Left cardiac atrium (tissue), 4 donors: Measurements from ENCODE around the gene LRRC61. TPM values are rescaled to one million over a fixed set of nuclear protein-coding genes. Genes with fewer than 3 reads are reported as not detected.

Experiments used
- ATAC-seq, 2 donors: fragments of 200-7000 bp; cut with Tn5 transposase; one replicate each; pipeline ENCODE4 v1.9.1; 2020; ENCODE audit warnings: mild to moderate bottlenecking in 2 of 2, moderate library complexity in 2 of 2
- DNase-seq: peaks from one replicate; pipeline ENCODE4 v3.0.0-alpha.2; 2020
- intact Hi-C, 2 donors: fragments of 100-400 bp; cut with DNase I; formaldehyde crosslinking; loops; one replicate each; pipeline versions ENCODE4 v1.14.1 to v1.15.1; 2022 to 2023
- total RNA-seq, 2 donors: library from RNA; stranded (reverse); fragmentation: NEBNext Ultra II Directional; extraction: Animal tissue kit (Norgen Biotek cat#: 25700); gene quantifications; one replicate each; pipeline ENCODE4 v1.2.1, GENCODE V29; 2021
- donor health status: DM: no; HTN: yes; CAD: no.
- donor health status: DM: no; HTN: yes; CAD: no; lungs with severe emphysema.
- donor health status: DM: yes; HTN: yes; CAD: no.
- donor health status: Dilated cardiomyopathy.

Gene LRRC61
- total RNA-seq, 2 donors from 2014 or later = 4.3 to 5.7 TPM

DNA sequence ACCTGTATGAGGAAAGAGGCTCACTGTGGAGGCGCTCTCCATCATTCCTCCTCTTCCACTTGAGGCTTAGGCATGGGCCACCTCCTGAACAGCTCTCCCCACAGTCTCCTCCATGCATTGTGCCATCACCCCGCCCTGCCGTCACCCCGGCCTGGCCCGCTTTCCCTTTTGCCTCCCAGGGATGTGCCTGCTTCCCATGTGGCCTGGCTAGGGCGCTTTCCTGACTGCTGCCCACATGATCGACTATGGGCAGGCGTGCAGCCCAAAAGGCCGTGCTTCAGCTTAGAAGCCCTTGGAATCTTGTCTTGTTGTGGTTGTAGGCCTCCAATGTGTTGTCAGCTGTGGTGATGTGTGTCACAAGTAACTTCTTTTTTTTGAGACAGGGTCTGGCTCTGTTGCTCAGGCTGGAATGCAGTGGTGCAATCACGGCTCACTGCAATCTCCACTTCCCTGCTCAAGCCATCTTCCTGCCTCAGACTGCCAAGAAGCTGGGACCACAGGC lies 2.0 kb downstream of the LRRC61 start:
- ATAC-seq = peak in 1 of 2 donors; percentile 53
- intact Hi-C loops = no loop called here
- peak; percentile 33 for DNase-seq

DNA sequence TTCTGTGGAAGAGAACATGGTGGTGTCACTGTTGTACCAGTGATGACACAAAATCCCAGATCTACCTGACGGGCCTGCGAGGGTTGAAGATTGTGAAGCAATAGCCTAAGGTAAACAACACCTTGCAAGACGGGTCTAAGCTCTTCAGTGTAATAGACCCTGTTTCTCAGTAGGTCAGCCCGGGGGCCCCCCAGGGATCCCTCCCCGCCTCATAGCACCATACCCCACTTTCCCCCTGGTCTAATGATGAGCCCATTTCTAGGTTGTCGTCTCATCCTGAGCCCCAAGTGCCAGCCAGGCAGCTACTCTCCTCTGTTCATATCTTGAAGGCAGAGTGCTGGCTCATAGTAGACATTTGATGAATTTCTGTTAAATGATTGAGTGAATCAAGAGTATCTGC lies 2.7 kb downstream of the LRRC61 start:
- ATAC-seq = no peak
- intact Hi-C loops = no loop called here
- no peak for DNase-seq

DNA sequence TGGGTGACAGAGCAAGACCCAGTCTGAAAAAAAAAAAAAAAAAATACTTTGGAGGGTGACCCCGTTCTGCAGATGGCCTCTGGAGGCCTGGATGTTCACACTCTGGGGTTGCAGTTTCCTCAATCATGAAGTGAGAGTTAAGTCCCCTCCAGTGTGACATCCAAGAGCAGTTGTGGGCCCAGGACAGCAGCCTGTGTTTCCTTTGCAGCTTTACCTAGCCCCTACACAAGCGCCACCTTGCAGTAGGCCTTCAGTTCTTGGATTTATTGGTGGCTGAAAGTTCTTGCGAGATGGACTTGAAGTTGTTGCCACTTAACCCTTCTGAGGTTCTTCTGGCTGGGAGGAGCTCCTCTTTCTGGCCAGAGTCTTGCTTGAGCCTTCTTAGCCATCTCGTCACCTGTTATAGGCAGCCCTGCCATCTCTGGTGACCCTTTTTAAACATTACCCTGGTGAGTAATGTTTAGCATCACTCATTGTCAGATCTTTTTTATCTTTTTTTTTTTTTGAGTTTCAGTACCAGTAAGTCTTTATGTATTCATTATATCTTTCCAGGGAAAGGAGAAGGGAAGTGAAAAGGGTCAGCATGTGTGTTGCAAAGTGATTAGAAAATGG lies 3.6 kb downstream of the LRRC61 start:
- DNase-seq (no peak), ATAC-seq (no peak)
- intact Hi-C loops = no loop called here

- DNase-seq = no peak
- no peak for ATAC-seq
- intact Hi-C loops = no loop called here
Measured at GRCh38 chr7:150327308-150327707, 4.2 kb downstream of the LRRC61 start.

GRCh38 chr7:150329331-150330120 lies 6.4 kb downstream of the LRRC61 start:
- intact Hi-C loops = no loop called here

DNA sequence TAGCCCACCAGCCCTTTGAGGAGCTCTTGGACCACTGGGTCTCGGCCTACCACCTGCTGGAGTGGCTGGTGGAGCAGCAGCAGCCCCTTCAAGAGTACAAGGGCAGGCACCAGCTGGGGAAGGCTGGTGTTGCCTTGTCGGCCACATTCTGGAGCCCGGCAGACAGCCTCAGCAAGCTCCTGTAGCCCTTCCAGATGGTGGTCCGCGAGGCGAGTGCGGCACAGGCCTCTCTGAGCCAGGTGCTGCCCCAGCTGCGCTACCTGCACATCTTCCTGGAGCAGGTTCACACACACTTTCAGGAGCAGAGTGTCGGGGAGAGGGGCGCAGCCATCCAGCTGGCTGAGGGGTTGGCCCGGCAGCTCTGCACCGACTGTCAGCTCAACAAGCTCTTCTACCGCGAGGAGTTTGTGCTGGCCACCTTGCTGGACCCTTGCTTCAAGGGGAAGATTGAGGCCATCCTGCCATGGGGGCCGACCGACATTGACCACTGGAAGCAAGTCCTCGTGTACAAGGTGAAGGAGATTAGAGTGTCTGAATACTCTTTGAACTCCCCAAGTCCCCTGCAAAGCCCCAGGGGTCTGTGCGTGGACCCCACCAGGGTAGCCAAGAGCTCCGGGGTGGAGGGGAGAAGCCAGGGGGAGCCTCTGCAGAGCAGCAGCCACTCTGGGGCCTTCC lies 7.2 kb downstream of the LRRC61 start:
- DNase-seq (no peak), ATAC-seq (no peak)
- intact Hi-C loops = no loop called here

More at GRCh38 chr7:150329331-150330120, 6.4 kb downstream of the LRRC61 start:
- DNase-seq = no peak
- ATAC-seq = peak in 1 of 2 donors; percentile 48

DNA sequence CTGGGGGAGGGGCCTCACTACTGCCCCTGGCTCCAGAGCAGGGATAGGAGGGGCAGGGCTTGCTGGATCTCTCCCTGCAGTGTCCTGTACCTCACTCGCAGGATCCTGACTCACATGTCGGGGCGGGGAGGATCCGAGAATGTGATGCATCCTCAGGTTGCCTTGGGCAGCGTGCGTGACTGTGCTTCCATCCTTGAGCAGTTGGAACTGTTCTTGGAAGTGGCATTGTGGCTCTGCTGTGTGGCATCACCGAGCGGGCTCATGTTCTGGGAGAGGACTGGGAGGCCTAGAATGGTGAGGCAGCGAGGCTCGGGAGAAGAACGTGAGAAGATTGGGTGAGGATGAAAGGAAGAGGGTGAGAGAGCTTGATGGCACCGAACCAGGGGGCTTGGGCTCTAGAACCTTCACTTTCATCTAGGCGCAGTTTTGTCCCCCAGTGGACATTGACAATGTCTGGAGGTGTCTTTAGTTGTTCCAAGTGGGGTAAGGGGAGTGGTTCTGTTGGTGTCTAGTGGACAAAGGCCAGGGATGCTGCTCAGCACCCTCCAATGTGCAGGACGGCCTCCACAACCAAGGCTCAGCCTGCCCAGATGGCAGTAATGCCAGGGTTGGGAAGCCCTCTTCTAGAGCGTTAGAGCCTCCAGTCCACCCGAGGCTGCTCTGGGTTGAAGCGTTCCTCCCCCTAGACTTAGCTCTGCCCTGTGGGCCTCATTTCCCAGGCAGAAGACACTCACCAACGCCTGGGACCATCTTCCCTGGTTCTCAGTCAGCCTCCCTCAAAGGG lies 9.9 kb downstream of the LRRC61 start:
- ATAC-seq (no peak), DNase-seq (no peak)
- intact Hi-C loops = no loop called here

DNA sequence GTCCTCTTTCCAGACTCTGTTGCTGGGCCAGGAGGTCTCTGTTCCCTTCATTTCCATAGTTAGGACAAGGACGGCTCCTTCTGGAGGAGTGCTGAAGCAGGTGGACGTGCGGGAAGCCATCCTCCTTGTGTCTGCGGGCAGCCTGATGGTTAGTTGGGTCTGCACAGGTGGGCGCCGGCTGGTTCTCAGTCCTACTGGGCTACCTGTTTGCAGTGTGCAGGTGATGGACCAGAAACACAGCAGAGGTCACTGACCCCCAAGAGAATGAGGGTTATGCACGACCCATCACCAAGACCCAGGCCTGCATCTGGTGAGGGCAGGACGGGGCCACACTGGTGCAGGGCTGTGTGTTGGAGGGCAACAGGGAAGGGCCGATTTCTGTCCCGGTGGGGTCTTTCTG lies 10.5 kb downstream of the LRRC61 start:
- intact Hi-C loops = no loop called here
- no peak for DNase-seq
- no peak for ATAC-seq

GRCh38 chr7:150334108-150334507 lies 11.0 kb downstream of the LRRC61 start:
- ATAC-seq (no peak), DNase-seq (no peak)
- intact Hi-C loops = no loop called here

- DNase-seq (no peak), ATAC-seq (peak; percentile 4 to 38)
- intact Hi-C loops = no loop called here
Measured at GRCh38 chr7:150335108-150335773, 12.1 kb downstream of the LRRC61 start.

DNA sequence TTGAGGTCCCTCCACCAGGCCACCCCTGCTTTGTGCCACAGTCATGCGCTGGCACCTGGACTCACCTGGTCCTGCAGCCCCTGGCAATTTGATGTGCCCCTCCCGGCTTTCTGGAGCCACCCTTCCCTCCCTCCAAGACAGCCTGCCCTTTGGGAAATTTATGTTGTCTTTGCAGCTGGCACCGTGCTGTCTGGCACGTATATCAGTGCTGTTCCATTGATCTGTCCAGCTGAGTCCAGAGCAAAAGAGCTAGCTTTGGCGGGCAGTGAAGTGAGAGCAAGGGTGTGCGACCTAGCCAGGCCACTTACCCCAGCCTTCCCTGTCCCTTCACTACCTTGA lies 12.6 kb downstream of the LRRC61 start:
- intact Hi-C loops = no loop called here
- DNase-seq (no peak), ATAC-seq (no peak)

DNA sequence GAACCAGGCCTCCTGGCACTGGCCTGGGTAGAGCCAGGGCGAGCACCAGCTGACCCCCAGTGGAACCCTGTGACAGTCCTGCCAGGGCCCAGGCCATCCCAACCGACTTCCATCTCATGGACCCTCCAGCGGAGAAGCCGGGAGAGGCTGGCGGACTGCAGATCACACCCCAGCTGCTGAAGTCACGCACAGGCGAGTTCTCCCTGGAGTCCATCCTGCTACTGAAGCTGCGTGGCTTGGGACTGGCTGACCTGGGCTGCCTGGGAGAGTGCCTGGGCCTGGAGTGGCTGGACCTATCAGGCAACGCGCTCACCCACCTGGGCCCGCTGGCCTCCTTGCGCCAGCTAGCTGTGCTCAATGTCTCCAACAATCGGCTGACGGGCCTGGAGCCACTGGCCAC lies 13.6 kb downstream of the LRRC61 start:
- no peak for ATAC-seq
- no peak for DNase-seq
- intact Hi-C loops = no loop called here

DNA sequence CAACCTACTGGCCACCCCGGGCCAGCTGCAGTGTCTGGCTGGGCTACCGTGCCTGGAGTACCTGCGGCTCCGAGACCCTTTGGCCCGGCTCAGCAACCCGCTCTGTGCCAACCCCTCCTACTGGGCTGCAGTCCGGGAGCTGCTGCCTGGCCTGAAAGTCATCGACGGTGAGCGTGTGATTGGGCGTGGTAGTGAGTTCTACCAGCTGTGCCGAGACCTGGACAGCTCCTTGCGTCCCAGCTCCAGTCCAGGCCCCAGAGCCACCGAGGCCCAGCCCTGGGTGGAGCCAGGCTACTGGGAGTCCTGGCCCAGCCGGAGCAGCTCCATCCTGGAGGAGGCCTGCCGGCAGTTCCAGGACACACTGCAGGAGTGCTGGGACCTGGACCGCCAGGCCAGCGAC lies 14.0 kb downstream of the LRRC61 start:
- DNase-seq (no peak), ATAC-seq (no peak)
- intact Hi-C loops = no loop called here

- DNase-seq (no peak), ATAC-seq (no peak)
- intact Hi-C loops = no loop called here
Measured at GRCh38 chr7:150337659-150338081, 14.5 kb downstream of the LRRC61 start.

DNA sequence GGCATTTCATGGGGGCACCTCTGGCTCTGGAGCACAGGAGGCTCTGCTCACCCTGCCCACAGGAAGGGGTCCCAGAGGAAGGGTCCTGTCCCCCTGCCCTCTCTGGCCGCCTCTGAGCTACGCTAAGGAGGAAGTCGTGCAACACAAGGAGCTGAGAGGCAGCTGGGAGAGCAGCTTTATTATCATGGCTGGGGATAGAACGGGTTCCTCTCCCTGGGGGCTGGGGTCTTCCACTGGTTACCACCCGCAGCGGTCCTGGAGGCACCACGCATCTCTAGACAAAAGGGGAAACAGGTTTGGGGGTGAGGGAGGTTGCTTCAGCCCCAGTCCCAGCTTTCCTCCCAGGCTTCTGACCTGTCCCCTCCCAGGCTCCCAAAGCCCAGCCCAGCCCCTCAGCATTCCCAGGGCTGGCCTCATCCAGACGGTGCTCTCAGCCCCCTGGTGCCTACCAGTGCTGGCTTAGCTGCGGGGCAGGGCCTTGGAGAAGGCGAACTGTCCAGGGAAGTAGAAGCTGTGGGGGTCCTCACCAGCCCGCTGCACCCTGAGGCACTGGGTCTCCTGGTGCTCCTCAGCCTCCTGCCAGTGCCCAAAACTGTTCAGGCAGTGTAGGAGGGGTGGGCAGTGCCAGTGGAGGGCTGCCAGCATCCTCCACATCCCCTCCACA lies 15.1 kb downstream of the LRRC61 start:
- intact Hi-C loops = no loop called here
- DNase-seq (no peak), ATAC-seq (no peak)

- ATAC-seq (no peak), DNase-seq (no peak)
- intact Hi-C loops = no loop called here
Measured at GRCh38 chr7:150339409-150339809, 16.3 kb downstream of the LRRC61 start.

- ATAC-seq = peak; percentile 56 to 67
- intact Hi-C loops = no loop called here
- DNase-seq = peak; percentile 53
Measured at GRCh38 chr7:150340024-150340749, 17.0 kb downstream of the LRRC61 start.

DNA sequence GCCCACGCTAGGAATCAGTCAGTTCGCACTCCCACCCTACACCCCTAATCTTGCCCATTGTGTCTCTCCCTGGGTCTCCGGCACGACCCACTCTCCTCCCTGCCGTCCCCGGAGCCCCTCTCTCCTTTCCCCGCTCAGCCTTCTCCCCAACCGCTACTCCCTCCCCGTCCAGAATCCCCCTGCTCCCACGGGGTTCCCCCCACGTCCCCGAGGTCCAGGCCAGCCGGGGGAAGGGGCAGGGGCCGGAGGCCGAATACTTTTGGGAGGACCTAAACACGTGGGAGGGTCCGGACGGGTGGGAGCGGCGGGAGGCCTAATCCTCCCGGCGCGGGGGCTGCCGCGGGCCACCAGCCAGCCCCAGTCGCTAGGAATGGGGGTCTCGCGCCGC lies 17.7 kb downstream of the LRRC61 start:
- DNase-seq (no peak), ATAC-seq (peak; percentile 2 to 11)
- intact Hi-C loops = no loop called here
